Epithelial cell of proximal tubule (primary cell): ENCODE measurements around the gene PTPRD. TPM values are rescaled to one million over a fixed set of nuclear protein-coding genes. Genes with fewer than 3 reads are reported as not detected.

Experiments
- DNase-seq: peaks from one replicate; pipeline ENCODE4 v3.0.0-alpha.2; 2011; ENCODE audit warnings: low read depth
- H3K4me3 ChIP-seq: 2 replicates; pipeline ENCODE4 v1.5.1; 2011; ENCODE audit warnings: low read depth, mild to moderate bottlenecking, low read length
- total RNA-seq: library from RNA; depleted of rRNA; stranded (reverse); fragments of >200 nt; gene quantifications from 2 replicates; pipeline ENCODE4 v1.2.3, GENCODE V29; 2015
- TF ChIP-seq, protein P1 (sequence below): conservative IDR thresholded peaks from 2 replicates; pipeline ENCODE4 v1.5.1; 2012; ENCODE audit warnings: low read depth, mild to moderate bottlenecking, low read length

PTPRD gene
- total RNA-seq, 1 donor from 2014 or later, result 3.2 TPM

DNA sequence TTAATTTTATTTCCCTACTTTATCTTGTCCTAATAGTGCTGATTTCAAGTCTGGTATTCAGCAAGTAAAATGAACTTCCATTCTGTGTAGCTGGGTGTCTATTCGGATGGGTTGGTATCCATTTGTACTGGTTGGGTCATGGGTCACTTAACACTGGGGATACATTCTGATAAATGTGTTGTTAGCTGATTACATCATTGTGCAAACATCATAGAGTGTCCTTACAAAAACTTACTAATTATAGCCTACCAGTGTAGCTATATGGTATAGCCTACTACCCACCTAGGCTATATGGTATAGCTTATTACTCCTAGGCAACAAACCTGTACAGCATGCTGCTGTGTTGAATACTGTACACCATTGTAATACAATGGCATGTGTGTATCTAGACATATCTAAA is 1439.5 kb downstream of the PTPRD start:
- DNase-seq, result no peak

DNA sequence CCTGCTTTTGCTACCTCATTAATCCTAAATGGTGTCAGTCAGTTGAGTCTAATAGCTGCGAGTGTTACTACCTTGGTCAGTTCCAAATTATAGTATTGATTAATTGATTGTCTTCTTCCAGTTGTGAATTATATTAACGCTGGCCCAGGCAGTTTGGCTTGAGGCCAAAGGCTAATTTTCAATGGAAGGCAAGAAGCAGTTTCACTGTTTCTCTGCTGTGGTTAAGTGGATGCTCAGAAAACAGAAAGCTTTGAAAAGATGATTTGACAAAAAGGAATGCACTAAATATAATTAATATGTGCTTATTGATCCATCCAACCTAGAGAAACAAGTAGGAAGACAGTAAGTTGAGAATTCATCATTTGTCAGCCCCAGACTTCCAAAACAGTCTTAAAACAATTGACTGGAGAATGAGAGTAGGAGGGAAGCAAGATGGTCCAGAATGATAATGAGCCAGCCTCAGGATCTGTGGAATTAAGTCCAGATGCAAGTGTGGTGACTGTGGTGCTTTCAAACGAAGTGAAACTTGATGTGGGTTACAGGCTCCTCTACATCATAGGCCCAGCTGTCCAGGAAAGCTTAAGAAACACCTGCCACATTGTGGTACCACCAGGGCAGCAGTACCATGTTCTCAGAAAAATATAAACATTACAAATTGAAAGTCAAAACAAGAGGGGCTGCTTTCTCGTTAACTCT is 1442.2 kb downstream of the PTPRD start:
- DNase-seq, result no peak
- no peak overlapping the region for H3K4me3 ChIP-seq
- TF ChIP-seq, protein P1, sequence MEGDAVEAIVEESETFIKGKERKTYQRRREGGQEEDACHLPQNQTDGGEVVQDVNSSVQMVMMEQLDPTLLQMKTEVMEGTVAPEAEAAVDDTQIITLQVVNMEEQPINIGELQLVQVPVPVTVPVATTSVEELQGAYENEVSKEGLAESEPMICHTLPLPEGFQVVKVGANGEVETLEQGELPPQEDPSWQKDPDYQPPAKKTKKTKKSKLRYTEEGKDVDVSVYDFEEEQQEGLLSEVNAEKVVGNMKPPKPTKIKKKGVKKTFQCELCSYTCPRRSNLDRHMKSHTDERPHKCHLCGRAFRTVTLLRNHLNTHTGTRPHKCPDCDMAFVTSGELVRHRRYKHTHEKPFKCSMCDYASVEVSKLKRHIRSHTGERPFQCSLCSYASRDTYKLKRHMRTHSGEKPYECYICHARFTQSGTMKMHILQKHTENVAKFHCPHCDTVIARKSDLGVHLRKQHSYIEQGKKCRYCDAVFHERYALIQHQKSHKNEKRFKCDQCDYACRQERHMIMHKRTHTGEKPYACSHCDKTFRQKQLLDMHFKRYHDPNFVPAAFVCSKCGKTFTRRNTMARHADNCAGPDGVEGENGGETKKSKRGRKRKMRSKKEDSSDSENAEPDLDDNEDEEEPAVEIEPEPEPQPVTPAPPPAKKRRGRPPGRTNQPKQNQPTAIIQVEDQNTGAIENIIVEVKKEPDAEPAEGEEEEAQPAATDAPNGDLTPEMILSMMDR, result no peak

More for the DNA sequence above, 1439.5 kb downstream of the PTPRD start:
- no peak overlapping the region for H3K4me3 ChIP-seq
- TF ChIP-seq, protein P1, result no peak

DNA sequence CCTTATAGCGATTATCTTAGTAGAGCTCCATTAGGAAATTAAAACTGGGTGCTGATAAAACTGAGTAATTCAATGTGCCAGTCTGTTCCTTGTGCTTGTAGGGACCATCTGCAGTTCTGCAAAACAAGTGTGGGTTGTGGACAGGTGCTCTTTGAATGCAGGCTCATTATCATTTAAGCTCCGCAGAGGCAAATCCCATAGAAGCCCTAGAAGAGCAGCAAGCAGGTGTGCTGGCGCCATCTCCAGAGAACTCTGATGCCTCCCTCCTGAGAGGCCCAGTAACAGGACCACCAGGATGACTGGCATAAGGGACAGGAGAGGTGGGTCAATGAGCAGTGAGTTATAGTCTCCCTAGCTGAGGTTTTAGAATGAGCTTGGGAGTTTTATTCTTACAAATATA is 1470.8 kb downstream of the PTPRD start:
- no peak overlapping the region for H3K4me3 ChIP-seq
- TF ChIP-seq, protein P1, result no peak
- no peak for DNase-seq

DNA sequence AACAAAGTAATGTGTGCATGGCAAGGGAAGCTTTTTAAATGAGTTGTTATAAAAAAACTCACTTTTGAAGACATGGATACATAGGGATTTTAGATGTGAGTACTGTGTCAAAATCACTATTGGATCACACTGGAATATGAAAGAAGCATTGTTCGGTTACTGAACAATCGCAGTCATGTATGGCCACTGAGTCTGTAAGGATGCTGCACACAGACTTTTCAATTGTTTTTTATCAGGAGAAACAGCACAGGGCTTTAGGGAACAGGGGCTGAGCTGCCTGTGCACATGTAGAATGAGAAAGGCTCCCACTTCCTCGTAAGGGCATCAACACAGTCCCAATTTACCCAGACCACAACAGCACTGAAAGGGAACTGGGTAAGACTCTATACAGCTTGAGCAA is 1479.3 kb downstream of the PTPRD start:
- TF ChIP-seq, protein P1, result no peak
- H3K4me3 ChIP-seq, result no peak overlapping the region
- DNase-seq, result no peak

DNA sequence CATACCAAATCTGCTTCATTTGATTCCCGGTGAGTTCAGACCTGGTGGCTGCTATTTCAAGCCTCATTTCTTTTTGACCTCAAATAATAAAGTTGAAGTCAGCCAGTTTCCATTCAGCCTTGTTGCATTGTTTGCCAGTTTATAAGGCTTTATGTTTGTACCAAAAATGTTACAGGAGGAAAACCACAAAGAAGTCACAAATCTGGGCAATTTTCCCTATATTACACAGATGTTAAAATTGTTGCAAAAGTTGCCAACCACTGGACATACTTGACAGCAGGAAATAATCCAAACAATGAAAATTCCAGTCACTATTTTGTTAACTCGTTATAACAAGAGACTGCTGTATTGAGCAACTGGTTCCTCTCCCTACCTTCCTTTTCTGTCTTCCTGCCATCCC is 1488.2 kb downstream of the PTPRD start:
- TF ChIP-seq, protein P1, result no peak
- H3K4me3 ChIP-seq, result no peak overlapping the region
- no peak for DNase-seq

DNA sequence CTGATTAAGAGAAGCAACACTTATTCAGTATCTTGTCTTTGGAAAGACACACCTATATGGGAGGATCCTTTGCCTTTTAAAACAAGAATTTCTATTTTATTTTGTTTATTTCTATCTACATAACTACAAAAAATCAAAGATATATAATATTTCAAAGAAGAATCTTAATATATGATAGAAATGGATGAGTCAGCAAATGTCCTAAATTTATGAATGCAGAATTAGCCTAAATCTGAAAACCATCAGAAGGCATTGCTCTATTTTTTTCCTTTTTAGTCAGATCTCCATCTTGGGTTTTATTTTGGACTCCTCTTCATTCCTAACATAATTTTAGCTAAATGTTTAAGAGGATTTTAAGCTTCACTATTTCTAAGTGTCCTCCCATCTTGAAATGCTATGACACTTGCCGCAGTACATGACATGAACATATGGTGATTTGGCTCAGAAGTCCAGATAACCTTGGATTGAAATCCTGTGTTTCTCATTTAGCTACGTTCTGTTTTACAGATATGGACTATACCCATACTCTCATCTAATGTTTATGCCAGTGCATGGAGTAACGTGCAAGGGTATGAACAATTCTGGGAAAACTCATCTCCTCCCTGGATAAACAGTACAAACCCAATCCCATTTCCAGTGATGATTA is 1490.4 kb downstream of the PTPRD start:
- no peak overlapping the region for H3K4me3 ChIP-seq
- DNase-seq, result no peak
- TF ChIP-seq, protein P1, result no peak

DNA sequence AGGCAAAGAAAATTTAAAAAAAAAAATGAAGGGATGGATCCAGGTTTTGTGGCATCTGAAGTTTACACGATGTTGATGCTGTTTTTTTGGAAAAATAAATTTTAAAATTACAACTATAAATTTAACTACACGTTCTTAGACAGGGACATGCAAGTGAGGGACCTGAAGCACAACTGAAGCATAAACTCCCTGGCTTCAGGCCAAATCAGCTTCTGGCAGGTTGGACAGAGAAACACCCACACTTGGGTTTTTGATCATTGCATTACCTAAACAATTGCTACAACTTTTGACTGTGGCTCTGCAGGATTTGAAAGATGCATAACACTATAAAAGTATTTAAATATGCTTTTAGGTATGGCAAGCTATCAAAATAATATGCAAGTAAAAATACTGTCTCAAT is 1494.9 kb downstream of the PTPRD start:
- TF ChIP-seq, protein P1, result no peak
- no peak overlapping the region for H3K4me3 ChIP-seq
- DNase-seq, result no peak
